Activated T-cell treated with anti-CD3 and anti-CD28 coated beads, Interleukin-2, amount 50 U/mL, for 72 hours (primary cell): Measurements from ENCODE around the gene KYNU. TPM values are rescaled to one million over a fixed set of nuclear protein-coding genes. Genes with fewer than 3 reads are reported as not detected.
"Not testable (repeated sequence)": the region's sequence is repeated elsewhere in the genome, so short reads cannot be mapped to it uniquely, and the experiment has no call there.

Experiments
- ATAC-seq, 2 donors: fragments of 150-1000 bp; cut with Tn5 transposase; replicated peaks in 1 of 2; 2 replicates each; pipeline ENCODE4 v1.10.0; 2021; ENCODE audit warnings: moderate library complexity in 2 of 2, mild to moderate bottlenecking in 1 of 2
- DNase-seq, 2 donors: peaks; one replicate each; pipeline ENCODE4 v3.0.0; 2021 to 2022; ENCODE audit warnings: mixed read lengths in 1 of 2
- H3K27ac Mint-ChIP-seq: one replicate; pipeline ENCODE4 v1.8.0; 2022; ENCODE audit warnings: mild to moderate bottlenecking, moderate library complexity, mixed read lengths
- H3K27me3 Mint-ChIP-seq: one replicate; pipeline ENCODE4 v1.8.0; 2022; ENCODE audit warnings: low read depth, mixed read lengths
- H3K36me3 Mint-ChIP-seq, 2 donors: one replicate each; pipeline ENCODE4 v1.8.0; 2022; ENCODE audit warnings: mixed read lengths in 2 of 2, mild to moderate bottlenecking in 1 of 2; ENCODE audit not compliant: insufficient read depth in 2 of 2
- H3K4me1 Mint-ChIP-seq: one replicate; pipeline ENCODE4 v1.8.0; 2022; ENCODE audit warnings: low read depth, mixed read lengths
- H3K4me3 Mint-ChIP-seq, 2 donors: one replicate each; pipeline ENCODE4 v1.8.0; 2022; ENCODE audit warnings: mild to moderate bottlenecking in 2 of 2, mixed read lengths in 2 of 2, moderate library complexity in 2 of 2
- H3K9me3 Mint-ChIP-seq, 2 donors: one replicate each; pipeline ENCODE4 v1.8.0; 2022; ENCODE audit warnings: mixed read lengths in 2 of 2
- total RNA-seq, 2 donors: library from RNA; stranded (reverse); gene quantifications; one replicate each; pipeline ENCODE4 v1.2.3, GENCODE V29; 2022

Gene KYNU
- total RNA-seq, 2 donors from 2014 or later = 0.14 to 0.35 TPM

DNA sequence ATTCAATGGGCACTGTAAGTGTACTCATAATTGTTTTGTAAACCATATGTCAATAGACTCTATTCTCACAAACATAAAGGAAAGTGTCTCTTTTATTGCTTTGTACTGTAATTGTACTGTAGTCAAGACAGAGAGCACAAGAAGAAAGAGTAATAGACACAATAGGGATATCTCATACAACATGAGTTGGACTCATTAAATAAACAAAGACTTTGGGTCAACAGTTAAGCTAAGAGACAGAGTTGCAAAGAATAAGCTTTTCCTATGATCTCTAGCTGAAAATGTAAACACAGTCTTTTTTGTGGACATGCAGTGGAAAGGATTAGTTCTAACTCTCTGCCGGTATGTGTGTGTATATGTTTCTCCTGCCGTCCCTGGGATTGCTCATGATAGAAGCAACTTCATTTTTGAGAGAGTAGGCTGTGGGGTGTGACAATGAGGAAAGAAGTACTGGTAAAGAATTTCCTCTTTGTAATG is 13.9 kb upstream of the KYNU start:
- H3K27me3 Mint-ChIP-seq = no peaks in the 10 kb centered on the region
- ATAC-seq (no peak), DNase-seq (no peak)
- no peak overlapping the region for H3K4me3 Mint-ChIP-seq
- no peaks in the 10 kb centered on the region for H3K4me1 Mint-ChIP-seq
- H3K27ac Mint-ChIP-seq = no peak overlapping the region
- no peaks in the 10 kb centered on the region for H3K9me3 Mint-ChIP-seq
- H3K36me3 Mint-ChIP-seq = no peaks in the 10 kb centered on the region

DNA sequence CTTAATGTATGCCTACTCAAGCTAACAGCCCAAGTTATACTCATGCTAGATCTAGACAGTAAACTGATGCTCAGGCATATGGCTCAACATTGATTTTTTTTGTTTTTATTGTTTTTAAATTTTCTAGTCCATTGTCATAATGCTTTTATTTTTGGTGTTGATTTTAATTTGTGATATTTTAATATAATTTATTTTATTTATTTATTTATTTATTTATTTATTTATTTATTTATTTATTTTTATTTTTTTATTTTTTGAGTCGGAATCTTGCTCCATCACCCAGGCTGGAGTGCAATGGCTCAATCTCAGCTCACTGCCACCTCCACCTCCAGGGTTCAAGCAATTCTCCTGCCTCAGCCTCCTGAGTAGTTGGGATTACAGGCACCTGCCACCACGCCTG is 12.9 kb upstream of the KYNU start:
- H3K36me3 Mint-ChIP-seq, H3K4me3 Mint-ChIP-seq, H3K9me3 Mint-ChIP-seq, H3K4me1 Mint-ChIP-seq, H3K27me3 Mint-ChIP-seq, DNase-seq, ATAC-seq, H3K27ac Mint-ChIP-seq: not testable (repeated sequence)

DNA sequence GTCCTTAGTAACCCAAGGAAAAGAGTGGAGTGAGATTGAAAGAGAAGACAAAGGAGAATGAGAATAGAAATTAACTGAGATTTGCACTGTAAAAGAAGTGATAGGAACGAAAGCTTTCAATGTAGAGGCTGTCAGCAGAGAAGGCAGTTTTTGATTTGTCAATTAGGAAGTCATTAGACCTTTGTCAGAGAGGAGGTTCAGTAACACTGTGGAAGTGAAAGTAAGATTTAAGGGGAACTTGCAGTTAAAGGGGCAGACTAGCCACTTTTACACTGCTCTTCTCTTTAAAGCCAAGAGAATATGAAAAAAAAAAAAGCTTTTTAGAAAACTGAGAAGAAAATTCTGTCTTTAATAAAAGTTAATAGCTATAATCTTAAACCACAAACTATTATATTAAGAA is 11.5 kb upstream of the KYNU start:
- H3K4me1 Mint-ChIP-seq = no peaks in the 10 kb centered on the region
- no peaks in the 10 kb centered on the region for H3K27me3 Mint-ChIP-seq
- DNase-seq (no peak), ATAC-seq (no peak)
- H3K27ac Mint-ChIP-seq = no peak overlapping the region
- no peaks in the 10 kb centered on the region for H3K36me3 Mint-ChIP-seq
- H3K4me3 Mint-ChIP-seq = no peak overlapping the region
- no peaks in the 10 kb centered on the region for H3K9me3 Mint-ChIP-seq

DNA sequence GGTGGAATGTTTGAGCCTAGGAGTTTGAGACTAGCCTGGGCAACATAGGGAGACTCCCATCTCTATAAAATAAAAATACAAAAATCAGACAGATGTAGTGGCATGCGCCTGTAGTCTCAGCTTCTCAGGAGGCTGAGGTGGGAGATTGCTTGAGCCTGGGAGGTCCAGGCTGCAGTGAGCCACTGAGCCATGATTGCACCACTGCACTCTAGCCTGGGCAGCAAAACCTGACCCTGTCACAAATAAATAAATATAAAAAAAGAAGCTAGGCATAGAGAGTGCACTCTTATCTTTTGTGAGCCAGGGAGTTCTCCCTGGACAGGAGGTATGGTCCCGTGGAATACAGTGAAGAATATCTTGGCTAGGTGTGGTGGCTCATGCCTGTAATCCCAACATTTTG is 11.0 kb upstream of the KYNU start:
- H3K27me3 Mint-ChIP-seq = no peaks in the 10 kb centered on the region
- H3K36me3 Mint-ChIP-seq = no peaks in the 10 kb centered on the region
- no peaks in the 10 kb centered on the region for H3K4me1 Mint-ChIP-seq
- no peak overlapping the region for H3K27ac Mint-ChIP-seq
- ATAC-seq = no peak
- H3K4me3 Mint-ChIP-seq = no peak overlapping the region
- DNase-seq = no peak
- no peaks in the 10 kb centered on the region for H3K9me3 Mint-ChIP-seq

DNA sequence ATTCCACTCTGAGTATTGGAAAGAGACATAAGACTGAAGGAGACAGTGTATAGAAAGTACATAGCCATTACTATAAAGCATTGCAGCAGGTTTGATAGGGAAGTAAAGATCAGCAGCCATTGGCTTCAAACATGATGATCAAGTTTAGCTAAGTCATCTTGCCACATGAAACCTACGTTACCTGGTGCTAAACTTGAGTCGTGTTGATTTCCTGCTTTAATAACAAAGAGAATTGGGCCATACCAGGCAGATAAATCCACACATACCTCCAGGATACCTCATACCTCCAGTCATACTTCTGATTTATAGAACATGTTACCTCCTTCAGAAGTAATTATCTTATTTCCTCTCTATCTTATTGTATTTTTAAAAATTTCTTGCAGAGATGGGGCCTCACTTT is 10.3 kb upstream of the KYNU start:
- H3K4me1 Mint-ChIP-seq = no peaks in the 10 kb centered on the region
- H3K27me3 Mint-ChIP-seq = no peaks in the 10 kb centered on the region
- H3K4me3 Mint-ChIP-seq = no peak overlapping the region
- no peak for DNase-seq
- no peak overlapping the region for H3K27ac Mint-ChIP-seq
- ATAC-seq = no peak
- H3K36me3 Mint-ChIP-seq = no peaks in the 10 kb centered on the region
- H3K9me3 Mint-ChIP-seq = no peaks in the 10 kb centered on the region

DNA sequence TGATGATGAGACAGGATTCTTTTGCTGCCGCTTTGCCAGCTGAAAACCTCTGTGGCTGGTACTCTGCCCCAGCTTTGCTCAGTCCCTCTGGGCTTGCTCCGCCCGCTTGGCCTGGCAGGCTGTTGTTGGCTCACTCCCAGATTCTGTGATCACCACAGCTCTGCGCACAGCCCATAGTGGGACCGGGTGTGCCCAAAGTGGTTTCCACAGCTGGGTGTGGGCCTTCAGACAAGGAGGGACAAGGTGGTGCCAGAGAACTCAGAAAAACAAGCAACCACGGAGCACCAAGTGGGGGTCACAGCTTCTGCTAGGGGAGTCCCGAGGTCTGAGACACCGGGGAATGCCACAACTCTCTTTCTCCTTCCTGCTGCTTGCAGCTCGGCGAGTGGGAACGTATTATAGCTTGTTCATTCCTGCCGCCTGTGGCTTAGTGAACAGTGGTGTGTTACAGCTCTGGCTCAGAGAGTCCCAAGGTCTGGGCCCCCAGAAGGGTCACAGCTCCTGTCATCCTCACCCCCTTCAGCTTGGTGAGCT is 9.2 kb upstream of the KYNU start:
- H3K27ac Mint-ChIP-seq = no peak overlapping the region
- H3K27me3 Mint-ChIP-seq = no peaks in the 10 kb centered on the region
- no peaks in the 10 kb centered on the region for H3K9me3 Mint-ChIP-seq
- ATAC-seq (no peak), DNase-seq (no peak)
- no peak overlapping the region for H3K4me3 Mint-ChIP-seq
- H3K36me3 Mint-ChIP-seq = no peaks in the 10 kb centered on the region
- H3K4me1 Mint-ChIP-seq = no peaks in the 10 kb centered on the region

DNA sequence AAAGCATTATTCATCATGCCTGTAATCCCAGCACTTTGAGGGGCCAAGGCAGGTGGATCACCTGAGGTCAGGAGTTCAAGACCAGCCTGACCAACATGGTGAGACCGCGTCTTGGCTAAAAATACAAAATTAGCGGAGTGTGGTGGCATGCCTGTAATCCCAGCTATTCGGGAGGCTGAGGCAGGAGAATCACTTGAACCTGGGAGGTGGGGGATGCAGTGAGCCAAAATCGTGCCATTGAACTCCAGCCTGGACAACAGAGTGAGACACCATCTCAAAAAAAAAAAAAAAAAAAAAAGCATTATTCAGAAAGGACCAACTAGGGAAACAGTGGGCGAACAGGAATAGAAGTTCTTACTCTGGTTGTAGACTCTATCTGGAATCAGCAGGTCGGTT is 8.4 kb upstream of the KYNU start:
- not testable (repeated sequence) for DNase-seq, H3K27ac Mint-ChIP-seq, H3K9me3 Mint-ChIP-seq, H3K4me1 Mint-ChIP-seq, H3K4me3 Mint-ChIP-seq, H3K27me3 Mint-ChIP-seq, H3K36me3 Mint-ChIP-seq, ATAC-seq

DNA sequence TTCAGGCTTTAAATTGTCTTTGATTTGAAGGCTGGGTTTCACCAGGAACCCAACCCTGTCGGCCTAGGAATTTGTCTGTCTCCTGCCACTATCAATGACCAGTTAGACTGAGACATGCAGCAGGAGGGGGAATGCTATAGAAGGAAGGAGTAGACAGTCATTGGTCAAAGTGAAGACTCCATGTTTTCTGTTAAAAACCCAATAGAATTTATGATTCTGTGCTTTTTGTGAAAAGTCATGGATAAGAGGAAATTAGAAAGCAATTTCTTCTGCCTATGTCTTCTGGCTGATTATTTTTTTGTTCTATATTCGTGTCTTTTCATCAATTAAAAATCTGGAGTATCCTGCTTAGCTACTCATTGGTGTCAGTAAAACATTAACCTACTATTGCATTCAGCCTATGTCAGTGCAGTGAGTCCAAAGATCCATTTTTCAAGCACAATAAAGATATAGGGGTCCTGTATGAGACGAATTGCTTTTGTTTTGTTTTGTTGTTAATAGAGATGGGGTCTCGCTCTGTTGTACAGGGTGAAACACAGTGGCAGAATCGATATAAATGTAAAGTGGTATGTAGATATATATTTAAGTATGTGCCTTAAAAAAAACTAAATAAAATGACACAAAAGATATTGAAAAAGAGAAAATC is 7.9 kb upstream of the KYNU start:
- Mint-ChIP-seq H3K4me1 (no peaks in the 10 kb centered on the region), H3K36me3 (no peaks in the 10 kb centered on the region), H3K4me3 (no peak overlapping the region), H3K27me3 (no peaks in the 10 kb centered on the region), H3K27ac (no peak overlapping the region), H3K9me3 (no peaks in the 10 kb centered on the region)
- ATAC-seq = no peak
- DNase-seq = no peak

DNA sequence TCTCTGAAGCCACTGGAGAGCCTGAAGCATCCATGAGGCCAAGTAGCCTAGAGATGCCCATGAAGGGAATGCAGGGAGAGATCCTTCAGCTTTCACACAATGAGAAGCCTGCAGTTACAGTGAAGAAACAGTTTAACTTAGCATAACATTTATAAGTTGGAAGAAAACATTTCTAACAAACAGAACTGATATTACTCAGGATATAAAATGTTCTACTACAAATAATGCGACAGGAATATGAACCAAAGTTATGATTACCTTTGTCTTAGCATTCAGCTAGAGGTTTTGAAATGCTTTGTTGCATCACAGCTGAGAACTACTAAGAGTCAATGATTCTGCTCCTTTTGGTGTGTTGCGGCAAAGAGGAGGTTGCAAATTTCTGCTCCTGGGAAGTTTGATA is 6.9 kb upstream of the KYNU start:
- H3K4me1 Mint-ChIP-seq = no peaks in the 10 kb centered on the region
- H3K4me3 Mint-ChIP-seq = no peak overlapping the region
- ATAC-seq (no peak), DNase-seq (no peak)
- H3K36me3 Mint-ChIP-seq = no peaks in the 10 kb centered on the region
- no peaks in the 10 kb centered on the region for H3K27me3 Mint-ChIP-seq
- H3K9me3 Mint-ChIP-seq = no peaks in the 10 kb centered on the region
- H3K27ac Mint-ChIP-seq = no peak overlapping the region

DNA sequence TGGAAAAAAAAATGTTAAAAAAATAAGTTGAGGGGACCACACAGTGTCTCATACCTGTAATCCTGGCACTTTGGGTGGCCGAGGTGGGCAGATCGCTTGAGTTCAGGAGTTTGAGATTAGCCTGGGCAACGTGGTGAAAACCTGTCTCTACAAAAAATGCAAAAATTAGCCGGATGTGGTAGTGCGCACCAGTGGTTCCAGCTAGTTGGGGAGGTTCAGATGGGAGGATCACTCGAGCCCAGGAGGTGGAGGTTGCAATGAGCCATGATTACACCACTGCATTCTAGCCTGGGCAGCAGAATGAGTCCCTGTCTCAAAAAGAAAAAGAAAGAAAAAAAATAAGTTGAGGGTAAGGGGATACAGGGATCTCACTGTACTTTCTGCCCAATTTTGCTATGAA is 6.1 kb upstream of the KYNU start:
- H3K9me3 Mint-ChIP-seq = no peaks in the 10 kb centered on the region
- H3K27me3 Mint-ChIP-seq = no peaks in the 10 kb centered on the region
- no peak for ATAC-seq
- no peaks in the 10 kb centered on the region for H3K36me3 Mint-ChIP-seq
- no peak for DNase-seq
- no peaks in the 10 kb centered on the region for H3K4me1 Mint-ChIP-seq
- H3K4me3 Mint-ChIP-seq = no peak overlapping the region
- H3K27ac Mint-ChIP-seq = no peak overlapping the region

DNA sequence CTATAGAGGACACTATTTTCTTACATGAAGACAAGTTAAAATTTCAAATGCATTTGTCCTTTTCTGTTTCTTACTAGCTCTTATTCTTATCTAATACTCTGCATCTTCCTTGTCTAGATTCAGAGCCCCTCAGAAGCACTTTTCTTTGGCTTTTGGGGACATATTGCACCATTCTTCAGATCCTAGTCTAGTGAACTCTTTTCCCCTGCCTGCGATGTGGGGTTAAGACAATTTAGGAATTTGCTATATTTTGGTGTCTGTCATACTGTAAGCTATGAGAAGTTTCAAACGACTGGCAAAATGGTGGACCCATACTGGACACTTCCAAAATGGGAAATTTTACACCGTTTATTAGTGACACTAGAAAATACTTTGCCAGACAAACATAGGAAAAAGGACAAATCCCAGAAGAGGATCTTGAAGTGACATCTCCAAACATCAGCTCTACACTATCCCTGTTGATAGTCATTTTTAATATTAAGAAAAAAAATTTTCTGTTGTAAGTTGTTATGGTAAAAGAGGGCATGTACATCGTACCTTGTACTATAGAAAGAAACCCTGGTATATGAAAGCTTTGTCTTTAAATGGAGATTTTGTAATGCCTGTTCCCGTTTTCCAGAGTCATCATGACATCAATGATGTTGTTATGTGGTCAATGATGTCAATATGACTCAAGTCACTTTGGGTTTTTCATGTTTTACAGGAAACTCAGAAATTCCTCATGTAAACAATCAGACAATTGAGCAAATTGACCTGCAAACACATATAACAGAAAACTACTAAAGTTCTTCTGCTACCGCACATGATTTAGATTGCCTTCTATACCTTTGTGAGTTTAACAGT is 4.4 kb upstream of the KYNU start:
- H3K9me3 Mint-ChIP-seq = no peaks in the 10 kb centered on the region
- ATAC-seq = no peak
- no peak for DNase-seq
- H3K27me3 Mint-ChIP-seq = no peaks in the 10 kb centered on the region
- H3K4me3 Mint-ChIP-seq = no peak overlapping the region
- no peaks in the 10 kb centered on the region for H3K4me1 Mint-ChIP-seq
- no peaks in the 10 kb centered on the region for H3K36me3 Mint-ChIP-seq
- H3K27ac Mint-ChIP-seq = no peak overlapping the region

DNA sequence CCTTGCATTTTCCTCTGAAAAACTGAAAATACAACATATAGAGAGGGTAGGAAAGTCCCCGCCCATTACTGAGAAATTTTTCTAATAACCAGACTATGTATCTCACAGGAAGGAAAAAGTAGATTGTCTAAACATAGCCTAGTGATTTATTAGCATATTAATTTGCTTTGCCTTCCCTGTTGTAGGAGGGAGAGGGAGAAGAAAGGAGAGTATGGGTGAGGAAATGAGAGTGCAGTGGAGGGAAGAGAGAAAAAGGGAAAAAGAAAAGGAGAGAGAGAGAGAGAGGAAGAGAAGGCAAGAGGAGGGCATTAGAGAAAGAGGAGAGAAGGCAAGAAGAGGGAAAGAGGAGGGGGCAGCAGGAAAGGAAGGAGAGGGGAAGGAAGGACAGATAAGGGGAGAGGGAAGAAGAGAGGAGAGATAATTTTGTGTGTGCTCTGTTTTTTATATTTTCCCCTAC is 3.6 kb upstream of the KYNU start:
- Mint-ChIP-seq H3K4me3 (no peak overlapping the region), H3K9me3 (no peaks in the 10 kb centered on the region), H3K27me3 (no peaks in the 10 kb centered on the region), H3K36me3 (no peaks in the 10 kb centered on the region), H3K4me1 (no peaks in the 10 kb centered on the region), H3K27ac (peak overlapping the region; percentile 58)
- ATAC-seq (no peak), DNase-seq (no peak)

DNA sequence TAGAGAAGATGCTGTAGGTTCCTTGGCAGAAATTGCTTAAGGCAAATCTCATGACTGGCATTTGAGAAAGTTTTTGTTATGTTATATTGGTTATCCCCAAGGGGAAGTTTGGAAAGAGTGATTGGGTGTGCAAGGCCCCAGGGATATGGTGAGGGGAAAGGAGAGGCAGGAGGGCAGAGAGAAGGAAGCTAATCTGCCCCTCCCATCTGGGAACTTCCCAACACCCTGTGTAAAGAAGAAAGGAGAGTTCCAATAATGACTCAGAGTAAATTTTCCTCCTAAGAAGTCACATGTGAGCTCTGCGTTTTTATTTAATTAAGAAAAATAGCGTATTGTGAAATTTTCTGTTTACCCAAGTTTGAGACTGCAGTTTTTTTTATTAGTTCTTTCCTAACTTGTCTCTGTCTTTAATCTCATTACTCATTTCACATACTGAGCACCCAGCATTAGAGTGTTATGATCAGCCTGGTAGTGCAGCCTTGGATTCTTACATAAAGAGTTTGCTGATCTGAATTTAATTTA is 3.1 kb upstream of the KYNU start:
- DNase-seq (no peak), ATAC-seq (no peak)
- H3K4me1 Mint-ChIP-seq = no peaks in the 10 kb centered on the region
- no peaks in the 10 kb centered on the region for H3K9me3 Mint-ChIP-seq
- H3K36me3 Mint-ChIP-seq = no peaks in the 10 kb centered on the region
- H3K4me3 Mint-ChIP-seq = no peak overlapping the region
- no peaks in the 10 kb centered on the region for H3K27me3 Mint-ChIP-seq
- H3K27ac Mint-ChIP-seq = peak overlapping the region; percentile 58
